Pulmonary artery endothelial cell (primary cell): Measurements from ENCODE around the gene PAK5. TPM values are rescaled to one million over a fixed set of nuclear protein-coding genes. Genes with fewer than 3 reads are reported as not detected.

ENCODE experiments used
- DNase-seq: peaks from one replicate; pipeline ENCODE4 v3.0.0-alpha.2; 2011; ENCODE audit warnings: low read depth, low spot score
- total RNA-seq: library from RNA; depleted of rRNA; stranded (reverse); fragments of >200 nt; gene quantifications from 2 replicates; pipeline ENCODE4 v1.2.3, GENCODE V29; 2014

The PAK5 gene
- total RNA-seq, 1 donor from 2014 or later, result not detected

DNA sequence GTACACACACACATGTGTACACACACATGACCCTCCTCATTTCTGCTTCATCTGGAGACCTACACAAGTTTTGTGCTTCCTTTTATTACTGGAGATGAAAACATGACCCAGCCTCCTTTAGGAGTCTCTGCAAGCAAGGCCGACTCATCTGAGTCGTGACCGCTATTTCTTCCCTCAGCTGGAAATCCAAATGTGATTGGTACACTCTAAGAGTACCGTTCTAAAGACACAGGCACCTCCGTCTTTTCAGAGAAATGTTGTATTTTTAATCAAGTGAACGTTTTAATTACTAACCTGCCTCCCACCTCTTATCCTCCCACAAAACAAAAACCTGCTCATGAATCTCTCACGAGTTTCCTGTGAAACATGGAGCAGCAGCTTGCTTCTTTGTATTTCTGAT, 261.5 kb downstream of the PAK5 start:
- DNase-seq, result no peak

DNA sequence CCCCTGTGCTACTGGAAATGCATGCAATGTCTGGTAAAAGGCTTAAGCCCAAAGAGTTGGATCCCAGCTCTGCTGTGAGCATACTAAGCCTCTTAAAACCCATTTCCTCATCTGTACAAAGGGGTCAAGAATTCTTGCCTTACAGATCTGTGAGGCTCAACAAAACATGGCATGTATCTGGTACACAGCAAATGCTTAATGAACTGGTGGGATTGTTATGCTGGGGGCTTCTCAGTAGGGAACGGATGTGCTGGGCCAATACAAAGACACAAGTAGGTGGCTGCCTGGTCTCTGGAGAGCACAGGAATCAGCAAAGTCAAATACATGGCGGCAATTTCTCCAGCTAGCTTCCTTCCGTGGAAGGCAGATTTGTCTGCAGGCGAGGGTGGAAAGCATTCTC, 262.2 kb downstream of the PAK5 start:
- DNase-seq, result no peak

DNA sequence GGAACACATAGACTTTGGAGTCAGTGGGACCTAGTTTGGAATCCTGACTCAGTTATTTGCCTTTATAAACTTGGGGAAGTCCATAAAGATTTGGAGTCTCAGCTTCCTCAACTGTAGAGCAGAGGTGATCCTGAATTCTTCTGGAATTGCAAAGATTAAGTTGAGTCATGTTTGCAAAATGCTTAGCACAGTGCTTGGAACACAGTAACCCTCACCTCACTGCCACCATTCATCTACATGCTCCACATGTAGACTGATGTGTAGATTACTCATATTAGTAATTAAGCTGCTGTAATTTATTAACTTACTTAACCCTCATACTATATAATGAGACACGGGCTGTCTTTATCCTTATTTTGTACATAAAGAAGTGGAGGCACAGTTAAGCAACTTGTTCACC, 263.0 kb downstream of the PAK5 start:
- DNase-seq, result no peak

DNA sequence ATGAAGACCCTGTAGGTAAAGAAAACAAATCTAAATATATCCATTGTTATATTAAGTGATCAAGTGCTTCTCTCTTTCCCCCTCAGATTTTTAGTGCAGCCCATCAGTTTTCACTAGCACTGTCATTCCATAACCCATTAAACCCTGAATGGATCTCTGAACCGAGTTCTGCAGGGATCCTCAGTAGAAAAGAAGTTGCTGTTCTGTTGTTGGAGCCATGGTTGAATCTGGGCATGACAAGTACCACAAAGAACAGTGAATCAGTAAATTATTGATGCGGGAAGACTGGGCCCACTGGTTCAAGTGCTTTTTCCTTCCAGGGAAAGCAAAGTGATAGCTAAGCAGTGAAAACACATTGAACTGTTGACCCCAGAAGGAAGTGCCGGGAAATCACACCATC, 264.1 kb downstream of the PAK5 start:
- no peak for DNase-seq

DNA sequence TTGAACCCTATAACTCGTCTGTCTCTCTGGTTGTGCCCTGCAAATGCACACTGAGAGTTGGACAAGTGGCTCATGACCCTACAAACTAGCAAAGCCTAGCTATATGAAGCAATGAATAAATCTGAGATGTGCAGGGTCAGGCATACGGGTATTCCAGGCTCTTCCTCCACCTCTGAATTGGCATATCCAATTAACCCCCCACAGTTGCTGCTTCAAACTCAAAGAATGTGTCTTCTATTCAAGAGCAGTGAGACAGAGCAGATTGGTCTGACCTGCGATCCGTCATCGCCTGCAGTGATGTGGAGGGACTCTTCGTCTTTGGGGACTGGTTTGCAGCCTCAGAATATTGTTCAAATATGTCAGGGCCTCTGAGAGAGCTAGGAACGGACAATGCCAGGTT, 264.7 kb downstream of the PAK5 start:
- no peak for DNase-seq

DNA sequence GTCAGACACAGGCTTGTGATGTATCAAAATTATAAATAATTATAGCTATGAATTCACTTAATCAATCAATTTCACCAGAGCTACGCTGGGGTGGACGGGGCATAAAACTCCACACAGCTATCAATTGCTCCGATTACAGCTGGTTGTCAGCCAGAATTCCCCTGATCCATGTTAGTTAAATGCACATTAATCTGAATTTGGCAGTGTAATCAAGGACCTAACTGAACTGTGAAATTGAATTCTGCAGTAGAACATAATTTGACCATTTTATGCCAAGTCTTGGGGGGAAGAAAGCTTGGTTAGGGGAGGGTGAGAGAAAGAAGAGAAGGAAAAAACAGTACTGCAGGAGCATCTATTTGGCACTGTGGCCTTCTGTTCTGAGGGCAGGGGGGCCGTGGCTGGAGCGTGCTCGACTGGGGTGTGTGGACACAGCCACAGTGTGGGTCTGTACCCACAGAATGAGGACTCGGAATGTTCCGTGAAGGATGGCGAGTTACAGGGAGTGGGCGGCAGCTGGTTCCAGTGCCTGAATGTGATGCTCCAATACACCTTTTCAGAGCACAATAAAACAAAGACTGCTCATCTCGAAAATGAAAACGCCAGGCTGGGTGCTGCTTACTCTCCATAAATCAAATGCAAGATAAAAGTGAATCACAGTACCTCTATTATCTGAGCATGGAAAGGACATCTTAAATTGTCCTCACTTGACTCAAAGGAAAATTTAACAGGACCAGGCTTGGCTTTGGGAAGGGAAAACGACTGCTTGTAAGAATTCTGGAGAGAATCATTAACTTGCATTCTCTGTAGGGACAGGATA, 265.3 kb downstream of the PAK5 start:
- no peak for DNase-seq

DNA sequence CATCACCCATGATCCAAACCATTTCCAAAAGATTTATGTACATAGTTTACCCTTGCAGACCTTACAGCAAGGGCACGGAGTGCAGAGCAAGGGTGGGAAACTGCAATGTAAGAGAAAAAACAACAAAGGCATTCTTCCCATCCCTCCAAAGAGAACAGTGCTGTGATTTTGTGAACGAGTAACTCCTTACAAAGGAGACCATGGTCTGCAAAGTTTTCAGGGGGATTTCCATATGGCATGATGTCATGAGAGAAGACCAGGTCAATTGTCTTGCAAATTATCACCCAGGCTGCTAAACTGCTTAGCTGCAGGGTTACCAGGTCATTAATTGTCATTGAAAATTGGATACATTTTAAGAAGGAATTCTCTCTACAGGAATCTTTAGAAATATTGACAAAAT, 266.2 kb downstream of the PAK5 start:
- no peak for DNase-seq

DNA sequence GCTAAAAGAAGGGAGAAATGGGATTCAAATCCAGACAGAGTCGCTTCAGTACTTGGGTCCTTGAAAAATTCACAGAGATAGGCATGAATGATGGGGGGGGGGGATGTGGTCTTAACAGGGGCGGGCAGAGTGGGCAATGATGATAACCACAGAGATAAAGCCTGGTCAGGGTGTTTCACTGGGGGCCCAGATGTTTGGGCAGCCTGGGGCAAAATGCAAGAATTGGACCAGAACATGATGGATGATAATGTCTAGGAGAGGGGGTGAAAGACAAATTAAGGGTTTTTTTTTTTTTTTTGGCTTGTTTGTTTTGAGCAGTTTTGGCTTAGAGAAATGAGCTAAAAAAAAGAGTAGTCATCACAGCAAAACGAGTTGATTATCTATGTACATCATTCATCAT, 267.1 kb downstream of the PAK5 start:
- DNase-seq, result no peak

DNA sequence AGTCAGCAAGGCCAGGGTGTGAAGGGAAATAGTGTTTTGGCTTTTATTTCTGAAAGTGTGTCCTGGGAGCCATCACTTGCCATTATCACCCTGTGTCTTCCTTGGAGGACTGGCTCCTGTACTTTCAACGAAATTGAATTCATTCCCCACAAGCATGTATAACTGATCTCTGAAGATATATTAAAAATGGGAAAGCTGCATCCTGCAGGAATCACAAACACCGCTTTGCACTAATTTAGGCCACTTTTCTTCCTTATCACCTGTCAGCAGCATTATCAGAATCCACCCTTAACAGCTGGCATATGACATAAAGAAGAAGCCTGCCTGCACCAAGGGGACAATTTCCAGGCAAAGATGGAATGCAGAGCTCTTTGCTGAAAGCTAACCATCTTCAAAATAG, 268.3 kb downstream of the PAK5 start:
- DNase-seq, result no peak

DNA sequence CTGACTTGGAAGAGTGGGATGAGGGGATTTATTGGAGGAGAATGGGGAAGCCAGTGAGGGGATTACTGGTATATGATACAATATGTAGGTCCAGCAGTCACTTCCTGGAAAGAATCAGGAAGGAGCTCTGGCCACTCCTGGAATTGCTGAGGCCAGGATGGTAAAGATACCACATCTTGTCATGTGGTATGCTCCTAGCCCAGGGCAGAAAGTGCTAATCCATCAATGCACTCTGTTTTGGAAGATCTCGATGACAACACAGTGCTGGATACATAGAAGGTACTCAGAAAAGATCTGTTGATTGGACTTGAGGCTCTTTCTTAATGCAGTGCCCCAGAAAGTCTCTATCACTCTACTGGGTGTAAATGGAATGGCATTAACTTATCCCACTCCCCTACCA, 271.9 kb downstream of the PAK5 start:
- DNase-seq, result no peak

DNA sequence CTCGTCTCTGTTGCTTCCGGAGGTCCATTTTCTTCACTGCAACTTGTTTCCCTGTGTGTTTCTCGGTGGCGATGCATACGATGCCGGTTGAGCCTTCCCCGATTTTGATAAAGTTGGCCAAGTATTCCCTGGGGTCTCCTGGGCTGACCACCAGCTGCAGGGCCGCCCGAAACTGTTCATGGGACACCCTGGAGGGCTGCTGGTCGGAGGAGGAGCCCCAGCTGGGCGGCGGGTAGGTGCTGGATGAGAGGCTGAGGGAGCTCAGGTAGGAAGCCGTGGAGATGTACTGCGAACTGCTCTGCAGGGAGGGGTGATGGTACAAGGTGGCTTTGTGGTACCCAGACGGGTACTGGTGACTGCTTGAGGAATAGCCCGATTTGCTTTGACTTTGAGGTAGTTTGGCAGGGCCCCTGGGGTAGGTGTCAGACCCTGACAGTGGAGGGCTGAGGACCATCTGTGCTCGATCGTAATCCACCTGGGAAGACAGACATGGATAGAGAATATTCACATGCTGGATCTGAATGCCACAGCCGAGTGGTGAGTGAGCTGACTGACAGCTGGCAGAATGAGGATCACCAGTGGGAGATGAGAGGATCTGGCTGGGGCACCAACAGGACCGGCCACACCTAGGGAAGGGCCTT, 272.8 kb downstream of the PAK5 start:
- no peak for DNase-seq

DNA sequence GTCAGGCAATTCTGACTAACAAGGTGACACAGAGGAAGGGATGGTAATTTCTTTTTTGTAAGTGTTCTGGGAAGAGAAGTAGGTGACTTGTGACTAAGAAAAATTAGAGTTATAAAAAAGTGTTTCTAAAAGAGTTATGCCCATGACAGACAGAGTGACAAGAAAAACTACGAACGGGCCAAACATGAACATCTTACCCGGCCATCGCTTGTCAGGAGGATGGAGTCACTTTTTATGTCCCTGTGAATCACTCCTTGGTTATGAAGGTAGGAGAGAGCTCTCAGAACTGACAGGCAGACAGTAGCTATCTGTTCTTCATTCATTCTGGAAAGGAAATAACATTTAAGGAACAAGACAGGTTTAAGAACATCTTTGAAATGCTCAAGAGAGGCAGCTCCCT, 281.5 kb downstream of the PAK5 start:
- DNase-seq, result no peak

DNA sequence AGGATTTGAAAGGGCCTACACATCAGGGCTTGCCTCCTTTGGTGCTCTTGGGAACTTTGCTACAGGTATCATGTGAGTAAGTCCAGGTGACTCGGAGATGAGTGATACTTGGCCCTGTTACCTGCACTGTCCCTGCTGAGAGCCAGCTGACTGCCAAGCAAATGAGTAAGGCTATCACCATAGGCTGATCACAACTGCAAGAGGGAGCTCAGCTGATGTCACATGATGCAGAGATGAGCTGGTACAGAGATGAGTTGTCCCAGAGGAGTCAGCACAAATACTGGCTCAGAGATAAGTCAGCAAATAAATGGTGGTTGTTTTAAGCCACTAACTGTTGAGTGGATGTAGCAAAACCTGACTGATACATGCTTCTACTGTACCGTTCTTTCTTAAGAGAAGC, 283.1 kb downstream of the PAK5 start:
- DNase-seq, result no peak

DNA sequence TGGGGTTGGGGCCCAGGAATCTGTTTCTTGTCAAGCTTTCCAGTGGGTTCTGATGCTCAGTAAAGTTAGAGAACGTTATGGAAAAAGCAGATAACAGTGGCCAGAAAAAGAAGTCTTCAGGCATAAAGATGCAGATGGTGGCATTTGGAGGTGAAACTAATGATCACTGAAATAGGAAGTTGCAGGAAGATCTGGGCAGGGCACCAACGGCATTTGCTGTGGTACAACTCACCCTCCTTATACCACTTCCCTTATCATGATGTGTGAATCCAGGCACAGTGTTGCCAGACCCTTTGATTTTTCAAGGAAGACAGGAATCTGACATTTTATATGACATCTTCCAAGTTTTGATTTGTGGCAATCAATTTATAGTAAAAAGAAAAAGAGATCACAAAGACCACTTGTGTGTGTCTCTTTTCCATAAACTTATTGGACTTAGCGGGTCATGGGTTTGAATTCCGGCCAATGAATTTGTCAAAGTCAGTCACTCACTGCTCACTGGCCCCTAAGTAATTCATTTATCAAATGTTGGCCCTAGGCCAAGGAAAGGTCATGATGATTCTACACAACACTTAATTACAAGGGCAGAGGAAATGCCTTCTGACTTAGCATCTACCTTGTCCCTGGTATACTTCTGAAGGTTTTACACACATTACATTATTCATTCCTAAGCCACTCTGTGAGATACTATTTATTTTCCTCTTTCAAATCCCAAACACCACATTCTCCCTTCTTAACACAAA, 286.9 kb downstream of the PAK5 start:
- DNase-seq, result no peak

DNA sequence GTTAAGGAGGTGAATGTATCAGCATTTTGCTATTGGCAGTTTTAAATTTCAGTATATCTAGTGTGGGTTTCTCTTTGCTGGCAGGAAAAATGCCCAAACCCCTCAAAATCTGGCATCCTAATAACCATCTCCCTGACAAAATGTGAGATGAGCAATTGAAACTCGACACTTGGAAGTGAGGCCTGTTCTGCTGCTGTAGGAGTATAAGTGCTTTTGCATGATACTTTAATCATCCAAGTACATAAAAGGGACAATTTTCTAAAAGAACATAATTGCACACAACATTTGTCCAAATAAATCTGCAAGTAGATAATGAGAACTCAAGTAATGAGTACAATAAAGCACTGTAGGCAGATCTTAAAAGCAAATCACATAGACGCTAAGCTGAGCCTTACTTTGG, 288.0 kb downstream of the PAK5 start:
- DNase-seq, result no peak

DNA sequence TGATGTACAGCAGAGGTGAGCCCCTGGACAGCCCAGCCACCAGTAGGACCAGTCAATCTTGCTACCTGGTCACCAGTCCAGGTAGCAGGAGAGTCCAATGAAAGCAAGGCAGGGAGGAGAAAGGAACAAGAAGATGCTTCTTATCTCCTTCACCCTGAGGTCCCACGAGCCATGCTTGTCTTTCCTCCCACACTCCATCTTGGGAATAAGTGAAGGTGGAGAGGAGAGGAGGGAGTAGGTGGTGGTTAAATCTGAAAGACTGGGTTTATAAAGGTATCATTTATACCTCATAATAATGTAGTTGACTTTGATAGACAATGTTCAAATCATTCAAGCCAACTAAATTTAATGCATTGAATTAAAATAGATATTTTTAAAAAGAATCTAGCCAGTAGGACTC, 288.6 kb downstream of the PAK5 start:
- no peak for DNase-seq

DNA sequence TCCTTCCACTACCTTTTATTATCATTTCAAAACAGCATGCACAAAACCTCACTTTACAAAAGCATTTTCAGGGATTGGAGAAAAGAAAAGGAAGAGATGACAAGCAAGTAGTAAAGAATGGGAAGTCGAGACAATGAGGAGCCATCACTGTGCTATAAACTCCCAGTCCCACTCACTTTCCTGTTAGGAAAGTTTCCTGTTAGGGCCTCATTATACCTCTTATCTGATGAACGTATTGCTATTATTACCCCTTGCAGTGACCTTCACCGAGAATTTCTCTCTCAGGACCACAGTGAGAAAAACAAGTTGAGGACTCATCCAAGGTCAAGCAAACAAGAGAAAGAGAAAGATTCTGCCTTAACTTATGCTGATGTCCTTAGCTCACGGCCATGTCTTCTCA, 295.7 kb downstream of the PAK5 start:
- DNase-seq, result no peak

DNA sequence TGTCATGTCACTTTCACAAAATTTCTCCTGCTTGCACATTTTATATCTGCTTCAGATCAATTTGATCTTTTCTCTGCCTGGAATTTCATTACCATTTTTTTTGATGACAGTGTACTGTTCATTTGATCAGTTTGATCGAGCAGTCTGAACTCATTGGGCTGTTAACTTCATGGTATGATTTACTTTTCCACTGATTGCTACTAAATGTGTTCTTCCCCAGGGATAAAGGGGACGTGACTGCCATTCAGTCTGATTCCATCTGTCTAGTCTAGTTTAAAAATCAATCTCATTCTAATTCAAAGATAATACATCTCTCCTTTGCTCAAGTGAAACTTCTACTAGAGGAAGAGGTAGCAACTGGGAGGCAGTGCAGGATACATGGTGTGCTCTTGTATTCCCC, 303.4 kb downstream of the PAK5 start:
- no peak for DNase-seq

DNA sequence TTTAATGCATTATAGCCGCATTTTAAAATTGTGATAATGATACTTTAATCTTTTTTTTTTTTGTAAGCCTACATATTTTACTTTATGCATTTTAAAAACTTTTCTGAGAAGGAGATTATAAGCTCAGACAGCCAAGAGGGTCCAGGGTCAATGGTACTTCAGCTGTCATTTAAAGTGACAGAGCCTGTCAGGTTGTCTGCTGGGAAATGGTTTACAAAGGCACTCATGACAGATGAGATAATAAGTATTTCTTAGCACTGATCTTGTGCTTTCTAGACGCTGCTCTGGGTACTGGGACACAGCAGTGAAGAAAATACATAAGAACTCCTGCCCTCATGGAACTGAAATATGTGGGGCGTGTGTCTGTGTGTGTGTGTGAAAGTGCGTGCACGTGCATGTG, 304.9 kb downstream of the PAK5 start:
- no peak for DNase-seq

DNA sequence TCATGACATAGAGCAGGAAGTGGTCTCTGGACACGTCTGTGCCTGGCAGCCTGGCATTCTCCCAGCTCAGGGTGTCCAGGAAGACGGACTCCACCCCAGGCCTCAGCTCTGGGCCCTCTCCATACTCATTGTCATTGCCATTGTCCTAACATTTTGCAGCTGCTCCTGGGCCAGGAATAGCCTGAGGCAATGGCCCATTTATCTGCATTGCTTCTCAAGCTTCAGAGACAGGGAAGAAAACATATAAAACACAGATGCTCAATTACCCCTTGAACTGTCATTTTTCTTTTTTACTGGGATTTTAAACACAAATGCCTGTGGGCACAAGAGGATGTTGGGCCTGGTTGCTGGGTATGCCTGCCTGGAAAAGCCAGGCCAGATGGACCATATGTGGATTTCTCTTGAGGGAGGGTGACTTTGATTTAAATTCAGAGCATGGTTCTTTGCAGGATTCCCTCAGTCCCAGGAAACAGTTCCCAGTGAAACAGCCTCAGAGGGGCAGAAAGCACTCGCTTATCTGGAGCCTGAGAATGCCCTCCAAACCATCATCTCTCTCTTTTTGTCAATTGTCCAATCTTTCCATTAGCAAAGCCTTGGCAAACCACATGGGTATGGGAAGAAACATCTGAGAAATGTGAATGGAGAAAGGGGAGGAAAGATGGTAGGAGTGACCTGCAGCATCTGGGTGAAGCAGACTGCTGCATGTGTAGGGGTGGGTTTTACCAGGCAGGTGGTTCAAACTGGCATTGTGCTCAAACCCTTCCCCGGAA, 306.6 kb downstream of the PAK5 start:
- no peak for DNase-seq

DNA sequence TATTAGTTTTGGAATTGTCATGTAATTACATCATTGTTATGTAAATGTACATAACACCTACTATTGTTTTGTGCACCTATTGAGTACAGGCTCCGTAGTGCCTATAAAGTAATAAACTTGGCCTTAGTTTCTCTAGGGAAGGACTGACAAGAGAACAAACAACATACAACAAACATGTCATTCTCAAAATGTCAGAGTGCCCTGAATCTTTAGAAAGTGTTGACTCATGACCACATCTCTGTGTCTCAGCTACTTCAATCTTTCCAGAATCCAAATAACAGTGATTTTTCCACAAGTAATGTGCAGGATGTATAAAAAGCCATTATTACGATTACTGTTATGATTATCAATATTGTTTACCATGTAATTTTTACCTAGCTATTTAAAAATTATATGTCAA, 307.3 kb downstream of the PAK5 start:
- no peak for DNase-seq

DNA sequence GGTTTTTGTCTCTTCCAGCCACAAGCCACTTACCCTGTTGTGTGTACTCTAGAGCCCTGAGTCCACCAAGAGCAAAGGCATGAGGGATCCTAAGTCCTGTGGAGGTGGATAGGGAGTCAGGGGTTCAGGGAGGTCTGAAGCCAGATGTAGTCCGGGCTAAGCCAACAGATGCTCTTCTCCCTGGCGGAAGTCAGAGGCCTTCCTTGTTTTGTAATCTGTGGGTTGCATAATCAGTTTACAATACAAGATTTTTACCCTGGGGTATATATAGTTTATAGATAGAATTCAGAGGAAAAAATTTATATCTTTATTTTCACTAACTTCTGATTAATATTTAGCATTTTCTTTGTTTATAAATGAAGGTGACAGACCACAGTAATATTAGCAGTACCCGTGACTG, 315.2 kb downstream of the PAK5 start:
- no peak for DNase-seq
